Measurements from ENCODE around the gene VMP1.

- TF ChIP-seq CTCF (conservative IDR thresholded peaks at IDR 0.05) (no peak), EZH2 (IDR thresholded peaks at IDR 0.05; ENCODE audit: low read depth) (no peak)
Measured at GRCh38 chr17:59777033-59777432, 69.6 kb downstream of the VMP1 start.

Measured in PC-9 (cell line).